GM21528 (cell line): ENCODE results near the gene NRXN3.
"Not testable (repeated sequence)": the region's sequence is repeated elsewhere in the genome, so short reads cannot be mapped to it uniquely, and the experiment has no call there.

ENCODE experiments used
- ATAC-seq: cut with Tn5 transposase; IDR thresholded peaks from one replicate; pipeline ENCODE4 v1.9.1; 2021; ENCODE audit warnings: mild to moderate bottlenecking, moderate library complexity; ENCODE audit not compliant: unreplicated experiment, low FRiP score

NRXN3 gene

GRCh38 chr14:78451319-78451695 lies 281.1 kb downstream of the NRXN3 start:
- ATAC-seq = no peak

DNA sequence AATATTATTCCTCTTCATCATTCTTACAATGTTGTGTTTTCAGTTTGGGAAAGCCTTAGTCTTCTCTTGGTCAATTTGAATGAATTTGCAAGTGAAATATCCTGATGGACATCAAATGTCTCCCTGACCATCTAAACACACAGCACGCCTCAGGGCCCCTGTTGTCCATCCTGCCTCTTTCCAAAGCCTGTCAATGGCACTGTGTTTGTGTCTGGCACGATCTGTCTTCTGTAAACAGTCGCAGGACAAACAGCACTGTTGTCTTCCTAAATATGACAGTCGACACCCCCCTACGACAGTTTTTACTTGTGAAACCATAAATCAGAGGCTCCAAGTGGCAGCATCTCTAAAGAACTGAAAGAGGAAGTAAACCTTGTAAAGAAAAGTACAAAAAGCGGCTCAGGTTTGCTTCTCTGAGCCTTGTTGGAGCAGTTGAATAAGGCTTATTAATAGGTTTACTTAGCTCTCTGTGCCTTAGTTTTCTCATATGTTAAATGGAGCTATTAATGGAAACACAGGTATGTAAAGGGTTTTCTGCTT lies 285.8 kb downstream of the NRXN3 start:
- peak; percentile 82 for ATAC-seq

- no peak for ATAC-seq
Observed at GRCh38 chr14:78469947-78470346, 299.8 kb downstream of the NRXN3 start.

DNA sequence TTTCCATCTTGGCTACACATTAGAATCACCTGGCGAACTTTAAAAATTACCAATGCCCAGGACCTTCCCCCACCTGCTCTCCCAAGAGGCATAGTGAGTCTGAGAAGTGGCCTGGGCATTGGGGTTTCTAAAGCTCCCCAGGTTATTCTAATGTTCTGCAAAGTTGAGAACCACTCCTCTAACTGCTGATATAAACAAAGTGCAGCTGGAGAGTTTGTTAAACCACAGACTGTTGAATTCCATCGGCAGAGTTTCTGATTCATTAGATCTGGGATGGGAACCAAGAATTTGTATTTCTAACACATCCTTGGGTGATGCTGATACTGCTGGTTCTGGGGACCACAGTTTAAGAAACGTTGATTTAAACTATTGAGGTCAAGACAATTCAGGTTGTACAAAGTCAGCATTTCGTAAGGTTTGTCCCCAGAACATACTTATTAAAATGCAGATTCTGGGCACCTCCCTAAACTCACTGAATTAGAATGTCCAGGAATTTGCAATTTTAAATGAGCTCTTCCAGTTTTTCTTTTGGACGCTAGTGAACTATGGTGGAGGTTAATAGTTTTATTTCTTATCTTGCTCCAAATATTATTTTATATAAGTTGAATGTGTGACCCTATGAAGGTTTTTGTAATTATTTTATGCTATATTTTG lies 309.1 kb downstream of the NRXN3 start:
- ATAC-seq = no peak

- no peak for ATAC-seq
Observed at GRCh38 chr14:78484028-78484427, 313.9 kb downstream of the NRXN3 start.

- no peak for ATAC-seq
Observed at GRCh38 chr14:78486081-78486480, 315.9 kb downstream of the NRXN3 start.

- no peak for ATAC-seq
Observed at GRCh38 chr14:78486621-78487020, 316.4 kb downstream of the NRXN3 start.

DNA sequence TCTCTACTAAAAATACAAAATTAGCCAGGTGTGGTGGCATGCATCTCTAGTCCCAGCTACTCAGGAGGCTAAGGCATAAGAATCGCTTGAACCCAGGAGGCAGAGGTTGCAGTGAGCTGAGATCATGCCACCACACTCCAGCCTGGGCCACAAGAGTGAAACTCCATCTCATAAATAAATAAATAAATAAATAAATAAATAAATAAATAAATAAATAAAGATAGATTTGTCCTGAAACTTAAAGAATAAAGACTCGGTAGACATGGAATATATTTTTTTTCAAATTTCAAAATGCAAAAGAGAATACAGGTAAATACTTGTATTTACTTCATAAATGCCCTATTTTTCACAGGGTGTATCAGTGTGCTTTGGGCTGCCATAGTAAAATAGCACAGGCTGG lies 317.4 kb downstream of the NRXN3 start:
- not testable (repeated sequence) for ATAC-seq

- ATAC-seq = no peak
Observed at GRCh38 chr14:78488938-78489337, 318.8 kb downstream of the NRXN3 start.

GRCh38 chr14:78491048-78491447 lies 320.9 kb downstream of the NRXN3 start:
- no peak for ATAC-seq

- ATAC-seq = no peak
Observed at GRCh38 chr14:78498062-78498595, 328.0 kb downstream of the NRXN3 start.

DNA sequence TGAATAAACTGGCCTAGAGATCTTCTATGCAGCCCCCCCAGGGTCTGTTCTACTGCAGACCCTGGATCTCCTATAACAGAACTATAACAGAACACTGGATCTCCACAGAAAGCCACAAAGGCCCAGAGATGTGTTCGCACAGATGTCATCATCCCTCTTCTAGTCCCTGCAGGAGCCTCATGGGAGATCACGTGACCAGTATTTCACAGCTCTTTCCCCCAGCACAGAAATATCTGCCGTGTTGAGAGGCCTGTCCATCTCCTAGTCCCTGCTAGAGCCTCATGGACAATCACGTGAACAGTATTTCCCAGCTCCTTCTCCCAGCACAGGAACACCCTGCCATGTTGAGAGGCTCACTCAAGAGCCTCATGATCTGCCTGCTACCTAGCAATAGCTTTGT lies 331.7 kb downstream of the NRXN3 start:
- no peak for ATAC-seq

- no peak for ATAC-seq
Observed at GRCh38 chr14:78508023-78508422, 337.9 kb downstream of the NRXN3 start.

GRCh38 chr14:78509516-78509915 lies 339.3 kb downstream of the NRXN3 start:
- no peak for ATAC-seq

DNA sequence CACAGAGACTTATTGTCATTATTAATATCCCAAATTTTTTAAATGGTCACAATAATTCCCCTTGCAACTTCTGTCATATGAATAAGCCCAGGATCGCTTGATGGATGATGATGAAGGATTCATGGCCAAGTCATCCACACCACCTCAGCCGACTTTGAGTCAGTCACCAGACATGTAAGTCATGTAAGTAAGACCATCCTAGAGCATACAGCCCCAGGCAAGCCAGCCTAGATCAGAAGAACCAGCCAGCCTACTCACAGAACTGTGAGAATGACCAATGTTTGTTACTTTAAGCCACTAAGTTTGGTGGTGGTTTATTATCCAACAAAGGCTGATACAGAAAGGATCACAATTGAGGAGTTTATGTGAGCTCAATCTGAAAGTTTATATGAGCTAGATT lies 341.8 kb downstream of the NRXN3 start:
- no peak for ATAC-seq

GRCh38 chr14:78519863-78520262 lies 349.7 kb downstream of the NRXN3 start:
- no peak for ATAC-seq

DNA sequence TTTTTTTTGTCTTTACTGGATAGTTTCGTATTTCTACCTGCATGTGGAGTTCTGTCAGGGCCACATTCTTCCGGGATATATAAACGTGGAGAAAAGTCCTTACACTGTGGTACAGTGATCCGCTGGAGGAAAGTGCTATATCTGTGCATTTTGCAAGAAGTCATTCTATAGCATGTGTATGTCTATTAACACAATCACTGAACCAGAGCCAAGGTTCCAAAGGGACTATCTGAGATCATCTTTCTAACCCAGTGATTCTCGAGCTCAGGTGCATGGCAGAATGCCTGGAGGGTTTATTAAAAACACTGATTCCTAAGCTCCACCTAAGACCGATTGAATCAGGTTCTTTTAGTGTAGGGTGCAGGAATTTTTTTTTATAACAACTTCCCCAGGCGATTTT lies 354.0 kb downstream of the NRXN3 start:
- ATAC-seq = no peak

- no peak for ATAC-seq
Observed at GRCh38 chr14:78524766-78525165, 354.6 kb downstream of the NRXN3 start.

- ATAC-seq = no peak
Observed at GRCh38 chr14:78530078-78530477, 359.9 kb downstream of the NRXN3 start.

DNA sequence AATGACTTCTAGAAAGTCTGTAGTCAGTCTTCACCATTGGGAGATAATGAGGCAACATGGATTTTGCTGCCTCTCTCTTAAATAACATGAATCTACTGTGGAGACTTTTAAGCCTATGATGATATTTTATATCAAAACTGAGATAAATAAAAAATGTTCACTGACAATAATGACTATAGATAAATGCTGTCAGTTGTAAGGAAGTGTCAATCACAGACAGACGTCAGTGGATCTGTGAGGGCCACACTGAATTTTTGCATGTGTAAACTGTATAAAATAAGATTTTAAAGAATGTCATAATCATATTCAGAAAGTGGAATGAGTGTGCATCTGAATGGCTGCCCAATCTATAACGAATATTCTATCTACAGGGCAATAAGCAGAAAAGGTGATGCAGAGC lies 364.0 kb downstream of the NRXN3 start:
- no peak for ATAC-seq

DNA sequence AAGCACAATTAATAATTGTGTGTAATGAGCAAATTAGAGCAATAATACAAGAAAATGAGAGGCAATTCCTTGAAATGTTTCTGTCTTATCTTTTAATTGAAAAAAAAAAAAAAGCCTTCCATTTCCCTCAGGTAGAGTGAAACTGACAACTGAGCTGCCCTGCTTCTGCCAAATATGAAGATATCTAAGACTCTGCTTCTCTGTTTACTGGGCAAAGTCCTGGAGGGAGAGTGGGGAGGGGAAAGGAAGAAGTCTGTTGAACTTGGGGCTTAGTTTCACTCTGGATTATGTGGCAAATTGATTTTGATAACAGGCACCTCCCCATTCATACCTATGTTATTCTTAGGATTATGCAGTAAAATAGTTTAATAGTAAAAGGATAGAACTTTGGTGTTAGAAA lies 364.9 kb downstream of the NRXN3 start:
- no peak for ATAC-seq

GRCh38 chr14:78541788-78542187 lies 371.6 kb downstream of the NRXN3 start:
- ATAC-seq = not testable (repeated sequence)
